ENCODE measurements around the gene HIVEP1.

The HIVEP1 gene

GRCh38 chr6:12017876-12018401, 5.8 kb downstream of the HIVEP1 start:
- no peak for DNase-seq (ENCODE audit: low spot score)

GRCh38 chr6:12020187-12020791, 8.2 kb downstream of the HIVEP1 start:
- no peak for DNase-seq (ENCODE audit: low spot score)

GRCh38 chr6:12022481-12022880, 10.4 kb downstream of the HIVEP1 start:
- no peak for DNase-seq (ENCODE audit: low spot score)

- no peak for DNase-seq (ENCODE audit: low spot score)
These were observed 10.9 kb downstream of the HIVEP1 start for GRCh38 chr6:12022953-12023388.

- DNase-seq (ENCODE audit: low spot score) = no peak
These were observed 12.1 kb downstream of the HIVEP1 start for GRCh38 chr6:12024216-12024615.

- no peak for DNase-seq (ENCODE audit: low spot score)
These were observed 12.8 kb downstream of the HIVEP1 start for GRCh38 chr6:12024699-12025434.

- DNase-seq (ENCODE audit: low spot score) = no peak
These were observed 14.0 kb downstream of the HIVEP1 start for GRCh38 chr6:12026120-12026519.

- no peak for DNase-seq (ENCODE audit: low spot score)
These were observed 14.7 kb downstream of the HIVEP1 start for GRCh38 chr6:12026833-12027232.

- DNase-seq (ENCODE audit: low spot score) = no peak
These were observed 16.1 kb downstream of the HIVEP1 start for GRCh38 chr6:12028213-12028612.

GRCh38 chr6:12029979-12030737, 18.0 kb downstream of the HIVEP1 start:
- no peak for DNase-seq (ENCODE audit: low spot score)

- DNase-seq (ENCODE audit: low spot score) = no peak
These were observed 19.0 kb downstream of the HIVEP1 start for GRCh38 chr6:12030993-12031550.

GRCh38 chr6:12032783-12033573, 20.9 kb downstream of the HIVEP1 start:
- no peak for DNase-seq (ENCODE audit: low spot score)

GRCh38 chr6:12033770-12034169, 21.7 kb downstream of the HIVEP1 start:
- no peak for DNase-seq (ENCODE audit: low spot score)

GRCh38 chr6:12034349-12034748, 22.2 kb downstream of the HIVEP1 start:
- DNase-seq (ENCODE audit: low spot score) = no peak

- no peak for DNase-seq (ENCODE audit: low spot score)
These were observed 22.7 kb downstream of the HIVEP1 start for GRCh38 chr6:12034837-12035236.

GRCh38 chr6:12036766-12037165, 24.7 kb downstream of the HIVEP1 start:
- DNase-seq (ENCODE audit: low spot score) = no peak

- no peak for DNase-seq (ENCODE audit: low spot score)
These were observed 25.7 kb downstream of the HIVEP1 start for GRCh38 chr6:12037798-12038197.

- no peak for DNase-seq (ENCODE audit: low spot score)
These were observed 27.7 kb downstream of the HIVEP1 start for GRCh38 chr6:12039540-12040459.

GRCh38 chr6:12047304-12047703, 35.2 kb downstream of the HIVEP1 start:
- DNase-seq (ENCODE audit: low spot score) = no peak

- no peak for DNase-seq (ENCODE audit: low spot score)
These were observed 35.8 kb downstream of the HIVEP1 start for GRCh38 chr6:12047792-12048432.

All from iPS-NIHi11 (cell line).